HepG2 (cell line): ENCODE data around the gene GDF15. TPM values are rescaled to one million over a fixed set of nuclear protein-coding genes. Genes with fewer than 3 reads are reported as not detected.

Source experiments
- NBN ChIP-seq: fragments of 450-650 bp; conservative IDR thresholded peaks from 2 replicates; pipeline ENCODE4 v1.6.1; 2017
- SRSF1 ChIP-seq: fragments of 200-400 bp; formaldehyde crosslinking; optimal IDR thresholded peaks from 2 replicates; pipeline ENCODE3; 2017; ENCODE audit warnings: mild to moderate bottlenecking, low read depth, low read length, moderate library complexity
- TSC22D2 ChIP-seq: sonication (generic); formaldehyde crosslinking; IDR thresholded peaks from 2 replicates; pipeline ENCODE4 v1.5.1; 2020; ENCODE audit warnings: missing genetic modification reagents, mild to moderate bottlenecking, borderline replicate concordance
- ZHX1 ChIP-seq: sonication (generic); formaldehyde crosslinking; IDR thresholded peaks from 2 replicates; pipeline ENCODE4 v1.8.1; 2022; ENCODE audit warnings: low read depth, mild to moderate bottlenecking, missing genetic modification reagents
- ZNF180 ChIP-seq: sonication (generic); formaldehyde crosslinking; IDR thresholded peaks from 2 replicates; pipeline ENCODE4 v1.4.0; 2020; ENCODE audit warnings: low read depth, missing genetic modification reagents, borderline replicate concordance
- ZNF550 ChIP-seq: sonication (generic); formaldehyde crosslinking; IDR thresholded peaks from 2 replicates; pipeline ENCODE4 v1.4.0; 2020; ENCODE audit warnings: mild to moderate bottlenecking, missing genetic modification reagents, borderline replicate concordance
- polyA plus RNA-seq, 8 experiments: library from polyadenylated mRNA; depleted of rRNA in 3 of 8; stranded (reverse) in 7 of 8; unstranded in 1 of 8; fragments of >200 nt; fragmentation: Illumina TruSeq in 4 of 8; extraction: Trizol in 4 of 8; gene quantifications; 2 replicates each; pipeline versions ENCODE4 v1.2.1 to v1.2.3, GENCODE V29; 2011 to 2016; ENCODE audit warnings: low read depth in 4 of 8, missing spikeins in 1 of 8, mixed read lengths in 1 of 8; ENCODE audit not compliant: insufficient read depth in 1 of 8
- total RNA-seq, 5 experiments: library from RNA; depleted of rRNA; stranded (reverse); fragments of >200 nt; fragmentation: Illumina TruSeq; extraction: Trizol; gene quantifications; 2 replicates each; pipeline ENCODE4 v1.2.3, GENCODE V29; 2016; ENCODE audit warnings: low read depth in 1 of 5
- TF ChIP-seq, protein P1 (sequence below): sonication (generic); formaldehyde crosslinking; IDR thresholded peaks from 2 replicates; pipeline ENCODE4 v1.5.0; 2020; ENCODE audit warnings: mild to moderate bottlenecking, missing genetic modification reagents, borderline replicate concordance
- TF ChIP-seq, protein P2 (sequence below): sonication (generic); formaldehyde crosslinking; IDR thresholded peaks from 2 replicates; pipeline ENCODE4 v1.4.0; 2020; ENCODE audit warnings: low read depth, mild to moderate bottlenecking, missing genetic modification reagents
- TF ChIP-seq, protein P3 (sequence below): sonication (generic); formaldehyde crosslinking; IDR thresholded peaks from 2 replicates; pipeline ENCODE4 v1.8.1; 2023; ENCODE audit warnings: mild to moderate bottlenecking, inconsistent platforms, moderate library complexity, missing genetic modification reagents, borderline replicate concordance
- TF ChIP-seq, protein P4 (sequence below): sonication (generic); formaldehyde crosslinking; IDR thresholded peaks from 2 replicates; pipeline ENCODE4 v1.5.1; 2020; ENCODE audit warnings: missing genetic modification reagents, mild to moderate bottlenecking, borderline replicate concordance

The GDF15 gene
- total and polyA plus RNA-seq, 2 of the 13 experiments (the other 11 are each of a cell fraction or from before 2014, with no cell fraction given), result 146 to 422 TPM

DNA sequence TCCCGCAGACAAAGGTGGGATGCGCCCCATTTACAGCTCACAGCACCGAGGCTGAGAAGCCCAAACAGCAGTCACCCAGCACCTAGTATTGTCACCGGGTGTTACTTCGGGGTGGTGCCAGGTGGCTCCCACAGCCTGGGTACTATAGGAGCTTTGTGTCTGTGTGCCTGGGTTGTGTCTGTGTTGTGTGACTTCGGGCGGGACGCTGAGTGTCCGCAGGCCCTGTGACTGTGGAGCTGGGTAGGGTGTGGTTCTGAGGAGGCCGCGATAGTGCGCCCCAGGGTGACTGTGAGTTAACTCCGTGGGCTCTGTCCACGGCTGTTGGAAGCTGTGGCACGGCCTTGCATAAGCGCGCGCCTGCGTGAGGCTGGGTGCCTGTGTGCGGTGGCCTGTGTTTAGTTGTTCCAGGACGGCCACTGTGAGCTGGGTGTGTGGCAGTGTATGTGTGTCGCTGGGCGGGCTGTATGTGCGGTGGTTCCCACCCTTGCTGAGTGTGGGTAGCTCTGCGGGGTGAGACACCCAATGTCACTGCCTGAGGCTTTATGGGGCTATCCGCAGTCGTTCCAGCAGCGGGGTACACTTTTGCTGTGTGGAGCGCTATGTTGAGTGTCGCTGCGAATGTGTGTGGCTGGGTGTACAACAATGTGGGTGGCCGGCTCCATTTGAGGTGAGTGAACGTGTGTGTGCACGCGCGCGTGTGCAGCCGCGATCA lies 32.7 kb downstream of the GDF15 start (continued):
- TF ChIP-seq, protein P1, sequence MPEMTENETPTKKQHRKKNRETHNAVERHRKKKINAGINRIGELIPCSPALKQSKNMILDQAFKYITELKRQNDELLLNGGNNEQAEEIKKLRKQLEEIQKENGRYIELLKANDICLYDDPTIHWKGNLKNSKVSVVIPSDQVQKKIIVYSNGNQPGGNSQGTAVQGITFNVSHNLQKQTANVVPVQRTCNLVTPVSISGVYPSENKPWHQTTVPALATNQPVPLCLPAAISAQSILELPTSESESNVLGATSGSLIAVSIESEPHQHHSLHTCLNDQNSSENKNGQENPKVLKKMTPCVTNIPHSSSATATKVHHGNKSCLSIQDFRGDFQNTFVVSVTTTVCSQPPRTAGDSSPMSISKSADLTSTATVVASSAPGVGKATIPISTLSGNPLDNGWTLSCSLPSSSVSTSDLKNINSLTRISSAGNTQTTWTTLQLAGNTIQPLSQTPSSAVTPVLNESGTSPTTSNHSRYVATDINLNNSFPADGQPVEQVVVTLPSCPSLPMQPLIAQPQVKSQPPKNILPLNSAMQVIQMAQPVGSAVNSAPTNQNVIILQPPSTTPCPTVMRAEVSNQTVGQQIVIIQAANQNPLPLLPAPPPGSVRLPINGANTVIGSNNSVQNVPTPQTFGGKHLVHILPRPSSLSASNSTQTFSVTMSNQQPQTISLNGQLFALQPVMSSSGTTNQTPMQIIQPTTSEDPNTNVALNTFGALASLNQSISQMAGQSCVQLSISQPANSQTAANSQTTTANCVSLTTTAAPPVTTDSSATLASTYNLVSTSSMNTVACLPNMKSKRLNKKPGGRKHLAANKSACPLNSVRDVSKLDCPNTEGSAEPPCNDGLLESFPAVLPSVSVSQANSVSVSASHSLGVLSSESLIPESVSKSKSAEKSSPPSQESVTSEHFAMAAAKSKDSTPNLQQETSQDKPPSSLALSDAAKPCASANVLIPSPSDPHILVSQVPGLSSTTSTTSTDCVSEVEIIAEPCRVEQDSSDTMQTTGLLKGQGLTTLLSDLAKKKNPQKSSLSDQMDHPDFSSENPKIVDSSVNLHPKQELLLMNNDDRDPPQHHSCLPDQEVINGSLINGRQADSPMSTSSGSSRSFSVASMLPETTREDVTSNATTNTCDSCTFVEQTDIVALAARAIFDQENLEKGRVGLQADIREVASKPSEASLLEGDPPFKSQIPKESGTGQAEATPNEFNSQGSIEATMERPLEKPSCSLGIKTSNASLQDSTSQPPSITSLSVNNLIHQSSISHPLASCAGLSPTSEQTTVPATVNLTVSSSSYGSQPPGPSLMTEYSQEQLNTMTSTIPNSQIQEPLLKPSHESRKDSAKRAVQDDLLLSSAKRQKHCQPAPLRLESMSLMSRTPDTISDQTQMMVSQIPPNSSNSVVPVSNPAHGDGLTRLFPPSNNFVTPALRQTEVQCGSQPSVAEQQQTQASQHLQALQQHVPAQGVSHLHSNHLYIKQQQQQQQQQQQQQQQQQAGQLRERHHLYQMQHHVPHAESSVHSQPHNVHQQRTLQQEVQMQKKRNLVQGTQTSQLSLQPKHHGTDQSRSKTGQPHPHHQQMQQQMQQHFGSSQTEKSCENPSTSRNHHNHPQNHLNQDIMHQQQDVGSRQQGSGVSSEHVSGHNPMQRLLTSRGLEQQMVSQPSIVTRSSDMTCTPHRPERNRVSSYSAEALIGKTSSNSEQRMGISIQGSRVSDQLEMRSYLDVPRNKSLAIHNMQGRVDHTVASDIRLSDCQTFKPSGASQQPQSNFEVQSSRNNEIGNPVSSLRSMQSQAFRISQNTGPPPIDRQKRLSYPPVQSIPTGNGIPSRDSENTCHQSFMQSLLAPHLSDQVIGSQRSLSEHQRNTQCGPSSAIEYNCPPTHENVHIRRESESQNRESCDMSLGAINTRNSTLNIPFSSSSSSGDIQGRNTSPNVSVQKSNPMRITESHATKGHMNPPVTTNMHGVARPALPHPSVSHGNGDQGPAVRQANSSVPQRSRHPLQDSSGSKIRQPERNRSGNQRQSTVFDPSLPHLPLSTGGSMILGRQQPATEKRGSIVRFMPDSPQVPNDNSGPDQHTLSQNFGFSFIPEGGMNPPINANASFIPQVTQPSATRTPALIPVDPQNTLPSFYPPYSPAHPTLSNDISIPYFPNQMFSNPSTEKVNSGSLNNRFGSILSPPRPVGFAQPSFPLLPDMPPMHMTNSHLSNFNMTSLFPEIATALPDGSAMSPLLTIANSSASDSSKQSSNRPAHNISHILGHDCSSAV (CRISPR knock-in tag), result no peak
- no peak; the same call in 1 of the 2 replicates for TF ChIP-seq ZNF550
- TF ChIP-seq SRSF1, result no peak
- TF ChIP-seq, protein P2, sequence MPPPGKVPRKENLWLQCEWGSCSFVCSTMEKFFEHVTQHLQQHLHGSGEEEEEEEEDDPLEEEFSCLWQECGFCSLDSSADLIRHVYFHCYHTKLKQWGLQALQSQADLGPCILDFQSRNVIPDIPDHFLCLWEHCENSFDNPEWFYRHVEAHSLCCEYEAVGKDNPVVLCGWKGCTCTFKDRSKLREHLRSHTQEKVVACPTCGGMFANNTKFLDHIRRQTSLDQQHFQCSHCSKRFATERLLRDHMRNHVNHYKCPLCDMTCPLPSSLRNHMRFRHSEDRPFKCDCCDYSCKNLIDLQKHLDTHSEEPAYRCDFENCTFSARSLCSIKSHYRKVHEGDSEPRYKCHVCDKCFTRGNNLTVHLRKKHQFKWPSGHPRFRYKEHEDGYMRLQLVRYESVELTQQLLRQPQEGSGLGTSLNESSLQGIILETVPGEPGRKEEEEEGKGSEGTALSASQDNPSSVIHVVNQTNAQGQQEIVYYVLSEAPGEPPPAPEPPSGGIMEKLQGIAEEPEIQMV (CRISPR knock-in tag), result no peak
- TF ChIP-seq, protein P3, sequence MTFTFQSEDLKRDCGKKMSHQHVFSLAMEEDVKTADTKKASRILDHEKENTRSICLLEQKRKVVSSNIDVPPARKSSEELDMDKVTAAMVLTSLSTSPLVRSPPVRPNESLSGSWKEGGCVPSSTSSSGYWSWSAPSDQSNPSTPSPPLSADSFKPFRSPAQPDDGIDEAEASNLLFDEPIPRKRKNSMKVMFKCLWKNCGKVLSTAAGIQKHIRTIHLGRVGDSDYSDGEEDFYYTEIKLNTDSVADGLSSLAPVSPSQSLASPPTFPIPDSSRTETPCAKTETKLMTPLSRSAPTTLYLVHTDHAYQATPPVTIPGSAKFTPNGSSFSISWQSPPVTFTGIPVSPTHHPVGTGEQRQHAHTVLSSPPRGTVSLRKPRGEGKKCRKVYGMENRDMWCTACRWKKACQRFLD (CRISPR knock-in tag), result 0 out of 2 replicates have a peak, but pooled peaks have one; percentile 31
- no peak for TF ChIP-seq ZHX1 (CRISPR knock-in tag)
- TF ChIP-seq ZNF180, result no peak
- TF ChIP-seq TSC22D2, result no peak
- TF ChIP-seq NBN, result no peak
- TF ChIP-seq, protein P4, sequence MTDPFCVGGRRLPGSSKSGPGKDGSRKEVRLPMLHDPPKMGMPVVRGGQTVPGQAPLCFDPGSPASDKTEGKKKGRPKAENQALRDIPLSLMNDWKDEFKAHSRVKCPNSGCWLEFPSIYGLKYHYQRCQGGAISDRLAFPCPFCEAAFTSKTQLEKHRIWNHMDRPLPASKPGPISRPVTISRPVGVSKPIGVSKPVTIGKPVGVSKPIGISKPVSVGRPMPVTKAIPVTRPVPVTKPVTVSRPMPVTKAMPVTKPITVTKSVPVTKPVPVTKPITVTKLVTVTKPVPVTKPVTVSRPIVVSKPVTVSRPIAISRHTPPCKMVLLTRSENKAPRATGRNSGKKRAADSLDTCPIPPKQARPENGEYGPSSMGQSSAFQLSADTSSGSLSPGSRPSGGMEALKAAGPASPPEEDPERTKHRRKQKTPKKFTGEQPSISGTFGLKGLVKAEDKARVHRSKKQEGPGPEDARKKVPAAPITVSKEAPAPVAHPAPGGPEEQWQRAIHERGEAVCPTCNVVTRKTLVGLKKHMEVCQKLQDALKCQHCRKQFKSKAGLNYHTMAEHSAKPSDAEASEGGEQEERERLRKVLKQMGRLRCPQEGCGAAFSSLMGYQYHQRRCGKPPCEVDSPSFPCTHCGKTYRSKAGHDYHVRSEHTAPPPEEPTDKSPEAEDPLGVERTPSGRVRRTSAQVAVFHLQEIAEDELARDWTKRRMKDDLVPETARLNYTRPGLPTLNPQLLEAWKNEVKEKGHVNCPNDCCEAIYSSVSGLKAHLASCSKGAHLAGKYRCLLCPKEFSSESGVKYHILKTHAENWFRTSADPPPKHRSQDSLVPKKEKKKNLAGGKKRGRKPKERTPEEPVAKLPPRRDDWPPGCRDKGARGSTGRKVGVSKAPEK, result no peak
